ENCODE data around the gene NAB1. TPM values are rescaled to one million over a fixed set of nuclear protein-coding genes. Genes with fewer than 3 reads are reported as not detected.
A peak's percentile ranks its signal among the peaks of the same experiment; 100 is the strongest.

NAB1 gene
- 10 to 100 TPM; 23.4 to 55.0 (median 28.9) TPM for total RNA-seq
- long read RNA-seq, donor 1, transcript NAB1-202 (8 exons, 2,360 nt), result major isoform, 9 of 21 reads
- long read RNA-seq, donor 1, partial matches to known transcripts, result 5 of 21 reads
- long read RNA-seq, donor 1, other reads (novel, unspliced or antisense), result 7 of 21 reads
- long read RNA-seq, donor 2, result 0 reads

- Histone ChIP-seq H3K9me3 (no peaks in the 10 kb centered on the region), H3K4me1 (ENCODE audit: low read depth) (peaks cover 21% of the 10 kb centered on the region), H3K36me3 (ENCODE audit: low read depth) (no peaks in the 10 kb centered on the region), H3K4me3 (peak within 1 kb of the TSS; percentile 77)
- peak; percentile 55 for ATAC-seq
- peak; percentile 53 to 83 (median 77) for DNase-seq
- TF ChIP-seq, protein P1, sequence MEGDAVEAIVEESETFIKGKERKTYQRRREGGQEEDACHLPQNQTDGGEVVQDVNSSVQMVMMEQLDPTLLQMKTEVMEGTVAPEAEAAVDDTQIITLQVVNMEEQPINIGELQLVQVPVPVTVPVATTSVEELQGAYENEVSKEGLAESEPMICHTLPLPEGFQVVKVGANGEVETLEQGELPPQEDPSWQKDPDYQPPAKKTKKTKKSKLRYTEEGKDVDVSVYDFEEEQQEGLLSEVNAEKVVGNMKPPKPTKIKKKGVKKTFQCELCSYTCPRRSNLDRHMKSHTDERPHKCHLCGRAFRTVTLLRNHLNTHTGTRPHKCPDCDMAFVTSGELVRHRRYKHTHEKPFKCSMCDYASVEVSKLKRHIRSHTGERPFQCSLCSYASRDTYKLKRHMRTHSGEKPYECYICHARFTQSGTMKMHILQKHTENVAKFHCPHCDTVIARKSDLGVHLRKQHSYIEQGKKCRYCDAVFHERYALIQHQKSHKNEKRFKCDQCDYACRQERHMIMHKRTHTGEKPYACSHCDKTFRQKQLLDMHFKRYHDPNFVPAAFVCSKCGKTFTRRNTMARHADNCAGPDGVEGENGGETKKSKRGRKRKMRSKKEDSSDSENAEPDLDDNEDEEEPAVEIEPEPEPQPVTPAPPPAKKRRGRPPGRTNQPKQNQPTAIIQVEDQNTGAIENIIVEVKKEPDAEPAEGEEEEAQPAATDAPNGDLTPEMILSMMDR (IDR thresholded peaks at IDR 0.05), result no peak
- intact Hi-C loops (cut with DNase I, micrococcal nuclease), result loop anchor here in 1 of 2 donors (10.0 kb wide), 1 partner anchor 114 kb away; the partner anchor contains the start of gene NEMP2
These were observed at the start of gene NAB1 for GRCh38 chr2:190649035-190649797. Gene NAB1, plus strand, starts transcription at chr2:190649083. Its CDS starts 10,094 bp downstream, at chr2:190659177.

- no peaks in the 10 kb centered on the region for H3K9me3 ChIP-seq
- TF ChIP-seq, protein P1 (IDR thresholded peaks at IDR 0.05), result no peak
- ATAC-seq (peak; percentile 28), DNase-seq (no peak)
- no peaks in the 10 kb centered on the region for H3K36me3 ChIP-seq (ENCODE audit: low read depth)
- H3K4me1 ChIP-seq (ENCODE audit: low read depth), result no peaks in the 10 kb centered on the region
- intact Hi-C loops (cut with DNase I, micrococcal nuclease), result no loop called here
- H3K4me3 ChIP-seq, result no peak overlapping the region
These were observed 49.2 kb upstream of the NAB1 start for GRCh38 chr2:190599546-190600220.

- intact Hi-C loops (cut with DNase I, micrococcal nuclease), result no loop called here
- no peaks in the 10 kb centered on the region for H3K4me1 ChIP-seq (ENCODE audit: low read depth)
- no peak overlapping the region for H3K4me3 ChIP-seq
- no peak for DNase-seq
- no peaks in the 10 kb centered on the region for H3K36me3 ChIP-seq (ENCODE audit: low read depth)
- TF ChIP-seq, protein P1 (IDR thresholded peaks at IDR 0.05), result no peak
- no peaks in the 10 kb centered on the region for H3K9me3 ChIP-seq
- ATAC-seq, result no peak
These were observed 48.4 kb upstream of the NAB1 start for GRCh38 chr2:190600293-190601103.

GRCh38 chr2:190603374-190603773 lies 45.5 kb upstream of the NAB1 start:
- intact Hi-C loops (cut with DNase I, micrococcal nuclease), result no loop called here
- Histone ChIP-seq H3K36me3 (ENCODE audit: low read depth) (no peaks in the 10 kb centered on the region), H3K4me1 (ENCODE audit: low read depth) (no peaks in the 10 kb centered on the region), H3K4me3 (no peak overlapping the region), H3K9me3 (no peaks in the 10 kb centered on the region)
- TF ChIP-seq, protein P1 (IDR thresholded peaks at IDR 0.05), result no peak
- no peak for DNase-seq
- no peak for ATAC-seq

GRCh38 chr2:190607014-190607597 lies 41.8 kb upstream of the NAB1 start:
- no peaks in the 10 kb centered on the region for H3K36me3 ChIP-seq (ENCODE audit: low read depth)
- H3K4me1 ChIP-seq (ENCODE audit: low read depth), result no peaks in the 10 kb centered on the region
- no peak for DNase-seq
- TF ChIP-seq, protein P1 (IDR thresholded peaks at IDR 0.05), result no peak
- no peaks in the 10 kb centered on the region for H3K9me3 ChIP-seq
- intact Hi-C loops (cut with DNase I, micrococcal nuclease), result no loop called here
- no peak overlapping the region for H3K4me3 ChIP-seq
- no peak for ATAC-seq
